GM21360 (cell line): ENCODE results near the gene CPTP.
"Not testable (repeated sequence)": the region's sequence is repeated elsewhere in the genome, so short reads cannot be mapped to it uniquely, and the experiment has no call there.

Experiments
- ATAC-seq: cut with Tn5 transposase; IDR thresholded peaks from one replicate; pipeline ENCODE4 v1.9.1; 2021; ENCODE audit warnings: mild to moderate bottlenecking, moderate library complexity; ENCODE audit not compliant: unreplicated experiment

Gene CPTP

GRCh38 chr1:1305300-1306069 lies 19.1 kb upstream of the CPTP start:
- ATAC-seq = no peak

GRCh38 chr1:1306070-1306660 lies 18.4 kb upstream of the CPTP start:
- ATAC-seq = no peak

- ATAC-seq = no peak
Measured at GRCh38 chr1:1306661-1307260, 17.8 kb upstream of the CPTP start.

- ATAC-seq = peak; percentile 6
Measured at GRCh38 chr1:1307261-1307922, 17.2 kb upstream of the CPTP start.

- peak; percentile 46 for ATAC-seq
Measured at GRCh38 chr1:1307923-1308755, 16.5 kb upstream of the CPTP start, which contains the start of the genes ACAP3 and PUSL1. Gene ACAP3, minus strand, starts transcription at chr1:1307930. Its CDS starts 115 bp downstream, at chr1:1307815. Gene PUSL1, plus strand, starts transcription at chr1:1308597. Its CDS starts 47 bp downstream, at chr1:1308644.

- ATAC-seq = peak; percentile 0
Measured at GRCh38 chr1:1308756-1309250, 15.8 kb upstream of the CPTP start.

GRCh38 chr1:1309251-1310108 lies 15.1 kb upstream of the CPTP start:
- ATAC-seq = no peak

- no peak for ATAC-seq
Measured at GRCh38 chr1:1310109-1310385, 14.6 kb upstream of the CPTP start.

- no peak for ATAC-seq
Measured at GRCh38 chr1:1310476-1311053, 14.0 kb upstream of the CPTP start.

GRCh38 chr1:1311107-1312104 lies 13.2 kb upstream of the CPTP start:
- ATAC-seq = no peak

GRCh38 chr1:1312450-1313314 lies 11.9 kb upstream of the CPTP start:
- ATAC-seq = no peak

GRCh38 chr1:1313500-1314236 lies 10.9 kb upstream of the CPTP start:
- ATAC-seq = no peak

- no peak for ATAC-seq
Measured at GRCh38 chr1:1314237-1314586, 10.4 kb upstream of the CPTP start.

GRCh38 chr1:1314678-1315335 lies 9.8 kb upstream of the CPTP start:
- no peak for ATAC-seq

GRCh38 chr1:1315435-1315954 lies 9.1 kb upstream of the CPTP start:
- ATAC-seq = no peak

- not testable (repeated sequence) for ATAC-seq
Measured at GRCh38 chr1:1316199-1316598, 8.4 kb upstream of the CPTP start.
